ENCODE results near the gene B9D1.

The B9D1 gene

DNA sequence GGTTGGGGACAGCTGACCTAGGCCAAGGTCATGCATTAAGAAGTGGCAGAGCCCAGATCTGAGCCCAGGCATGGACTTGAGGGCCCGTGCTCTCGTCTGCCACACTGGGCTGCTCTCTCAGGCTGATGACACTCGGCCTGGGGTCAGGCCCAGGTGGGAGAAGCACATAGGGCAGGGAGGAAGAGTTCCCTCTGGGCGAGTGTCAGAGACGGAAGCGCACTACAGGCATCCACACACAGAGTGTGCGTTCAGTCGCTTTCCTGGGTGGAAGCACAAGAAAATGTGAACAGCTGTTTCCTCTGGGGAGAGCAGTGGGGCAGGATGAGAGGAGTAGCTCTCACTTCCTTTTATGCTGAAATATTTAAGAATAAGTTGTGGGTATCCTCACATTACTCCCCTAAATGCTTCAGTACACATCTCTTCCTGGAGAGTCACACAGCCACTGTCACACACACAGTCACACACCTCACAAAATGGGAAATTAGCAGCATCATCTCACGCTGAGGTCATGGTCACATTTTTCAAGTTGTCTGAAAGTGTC, 59.7 kb downstream of the B9D1 start:
- ATAC-seq (ENCODE audit: insufficient read depth, low read depth), result no peak
- DNase-seq, result no peak
- Histone ChIP-seq H3K4me2 (ENCODE audit: insufficient read depth, low read length) (no peak overlapping the region), H4K20me1 (ENCODE audit: insufficient read depth, low read length) (peaks cover 54% of the 10 kb centered on the region), H3K79me2 (ENCODE audit: insufficient read depth, low read length) (no peaks in the 10 kb centered on the region), H2AFZ (ENCODE audit: low read depth, low read length) (no peak overlapping the region), H3K9me3 (ENCODE audit: insufficient read depth, low read length, severe bottlenecking) (no peaks in the 10 kb centered on the region), H3K4me3 (ENCODE audit: low read depth in 1 of 2, low read length in 2 of 2) (no peak overlapping the region), H3K27me3 (ENCODE audit: insufficient read depth, low read length, poor library complexity) (peaks cover 27% of the 10 kb centered on the region), H3K4me1 (ENCODE audit: insufficient read depth, low read length) (peaks cover 35% of the 10 kb centered on the region), H3K9ac (ENCODE audit: low read depth, low read length) (no peak overlapping the region), H3K27ac (ENCODE audit: low read length) (no peak overlapping the region), H3K36me3 (ENCODE audit: insufficient read depth, low read length) (no peaks in the 10 kb centered on the region)
- TF ChIP-seq CTCF (IDR thresholded peaks at IDR 0.05; ENCODE audit: borderline replicate concordance, extremely low read depth, low read length, poor library complexity, severe bottlenecking) (no peak), EZH2 (IDR thresholded peaks at IDR 0.05; ENCODE audit: borderline replicate concordance, low read depth, low read length, severe bottlenecking) (no peak)

GRCh38 chr17:19301973-19302372, 60.5 kb downstream of the B9D1 start:
- no peak overlapping the region for H3K27ac ChIP-seq (ENCODE audit: low read length)
- no peak overlapping the region for H3K4me3 ChIP-seq (ENCODE audit: low read depth in 1 of 2, low read length in 2 of 2)
- no peak overlapping the region for H3K9ac ChIP-seq (ENCODE audit: low read depth, low read length)
- H3K4me2 ChIP-seq (ENCODE audit: insufficient read depth, low read length), result no peak overlapping the region
- DNase-seq (no peak), ATAC-seq (ENCODE audit: insufficient read depth, low read depth) (no peak)
- no peaks in the 10 kb centered on the region for H3K79me2 ChIP-seq (ENCODE audit: insufficient read depth, low read length)
- peaks cover 26% of the 10 kb centered on the region for H3K4me1 ChIP-seq (ENCODE audit: insufficient read depth, low read length)
- no peak for TF ChIP-seq EZH2 (IDR thresholded peaks at IDR 0.05; ENCODE audit: borderline replicate concordance, low read depth, low read length, severe bottlenecking)
- no peak for TF ChIP-seq CTCF (IDR thresholded peaks at IDR 0.05; ENCODE audit: borderline replicate concordance, extremely low read depth, low read length, poor library complexity, severe bottlenecking)
- no peaks in the 10 kb centered on the region for H3K9me3 ChIP-seq (ENCODE audit: insufficient read depth, low read length, severe bottlenecking)
- H2AFZ ChIP-seq (ENCODE audit: low read depth, low read length), result no peak overlapping the region
- peaks cover 57% of the 10 kb centered on the region for H4K20me1 ChIP-seq (ENCODE audit: insufficient read depth, low read length)
- H3K27me3 ChIP-seq (ENCODE audit: insufficient read depth, low read length, poor library complexity), result peaks cover 33% of the 10 kb centered on the region
- no peaks in the 10 kb centered on the region for H3K36me3 ChIP-seq (ENCODE audit: insufficient read depth, low read length)

DNA sequence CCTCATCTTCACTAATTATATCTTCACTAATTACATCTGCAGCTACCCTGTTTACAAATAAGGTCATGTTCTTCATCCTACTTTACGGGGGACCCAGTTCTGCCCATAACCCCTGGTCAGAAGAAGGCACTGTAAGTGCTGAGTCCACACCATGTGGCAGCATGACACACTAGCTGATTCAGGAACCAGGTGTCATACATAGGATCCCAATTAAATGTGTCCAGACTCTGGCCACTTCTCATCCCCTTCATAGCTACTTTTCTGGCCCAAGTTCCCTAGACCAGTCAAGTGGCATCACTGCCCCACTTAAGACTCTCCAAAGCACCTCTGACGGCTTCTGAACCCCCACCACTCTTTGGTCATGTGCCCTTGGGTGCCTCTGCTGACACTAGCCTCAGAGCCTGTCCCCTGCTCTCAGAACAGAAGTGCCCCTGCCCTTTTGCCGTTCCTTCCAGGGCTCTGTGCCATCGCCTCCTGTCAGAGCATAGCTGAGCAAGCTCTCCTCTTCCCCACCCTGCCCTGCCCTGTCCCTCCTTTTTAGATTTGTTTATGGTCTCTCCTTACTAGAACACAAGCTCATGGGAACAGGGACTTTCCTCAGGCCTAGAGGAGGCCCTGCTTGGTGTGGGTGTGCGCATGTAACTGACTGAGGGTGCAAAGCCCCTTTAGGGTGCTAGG, 61.1 kb downstream of the B9D1 start:
- Histone ChIP-seq H4K20me1 (ENCODE audit: insufficient read depth, low read length) (peaks cover 56% of the 10 kb centered on the region), H3K9me3 (ENCODE audit: insufficient read depth, low read length, severe bottlenecking) (no peaks in the 10 kb centered on the region), H3K79me2 (ENCODE audit: insufficient read depth, low read length) (no peaks in the 10 kb centered on the region), H2AFZ (ENCODE audit: low read depth, low read length) (no peak overlapping the region), H3K4me1 (ENCODE audit: insufficient read depth, low read length) (peaks cover 20% of the 10 kb centered on the region), H3K4me3 (ENCODE audit: low read depth in 1 of 2, low read length in 2 of 2) (no peak overlapping the region), H3K36me3 (ENCODE audit: insufficient read depth, low read length) (no peaks in the 10 kb centered on the region), H3K27ac (ENCODE audit: low read length) (no peak overlapping the region), H3K4me2 (ENCODE audit: insufficient read depth, low read length) (no peak overlapping the region), H3K9ac (ENCODE audit: low read depth, low read length) (no peak overlapping the region), H3K27me3 (ENCODE audit: insufficient read depth, low read length, poor library complexity) (peaks cover 39% of the 10 kb centered on the region)
- DNase-seq, result no peak
- no peak for ATAC-seq (ENCODE audit: insufficient read depth, low read depth)
- TF ChIP-seq EZH2 (IDR thresholded peaks at IDR 0.05; ENCODE audit: borderline replicate concordance, low read depth, low read length, severe bottlenecking), result no peak
- TF ChIP-seq CTCF (IDR thresholded peaks at IDR 0.05; ENCODE audit: borderline replicate concordance, extremely low read depth, low read length, poor library complexity, severe bottlenecking), result no peak
